A549 (cell line): ENCODE results near the gene RCOR3.

Experiments
- CEBPB ChIP-seq, 2 experiments: fragments of >200 bp in 1 of 2; sonication (Bioruptor Twin) in 1 of 2; formaldehyde crosslinking in 1 of 2; IDR thresholded peaks; 2 replicates each; pipeline ENCODE4 v1.6.1; 2012 to 2016
- CHD2 ChIP-seq: fragments of 150-350 bp; IDR thresholded peaks from 2 replicates; pipeline ENCODE4 v1.6.1; 2014; ENCODE audit warnings: low read length; ENCODE audit not compliant: partially characterized antibody
- EP300 ChIP-seq, 2 experiments: fragments of >200 bp; sonication (Bioruptor Twin); formaldehyde crosslinking; IDR thresholded peaks; 2 replicates in 1 of 2; 3 replicates in 1 of 2; pipeline ENCODE4 v1.6.1; 2016 to 2017
- HOXB13 ChIP-seq: fragments of 250-450 bp; sonication (Bioruptor Pico); IDR thresholded peaks from 2 replicates; pipeline ENCODE4 v1.5.0; 2020; ENCODE audit warnings: low read depth, mild to moderate bottlenecking, moderate library complexity
- POLR2A ChIP-seq: IDR thresholded peaks from 2 replicates; pipeline ENCODE4 v1.6.1; 2012; ENCODE audit warnings: mild to moderate bottlenecking, low read length
- RAD21 ChIP-seq, 2 experiments: fragments of >200 bp in 1 of 2; sonication (Bioruptor Twin) in 1 of 2; formaldehyde crosslinking in 1 of 2; IDR thresholded peaks in 1 of 2; conservative IDR thresholded peaks in 1 of 2; 2 replicates in 1 of 2; 3 replicates in 1 of 2; pipeline ENCODE4 v1.6.1; 2012 to 2018; ENCODE audit warnings: inconsistent platforms in 1 of 2
- RNF2 ChIP-seq: fragments of 200-600 bp; sonication (generic); IDR thresholded peaks from 2 replicates; pipeline ENCODE4 v1.6.1; 2016; ENCODE audit warnings: low read depth, mild to moderate bottlenecking, antibody characterized with exemption, moderate library complexity, borderline replicate concordance
- TF ChIP-seq, protein P1 (sequence below): fragments of >200 bp; sonication (Bioruptor Twin); formaldehyde crosslinking; IDR thresholded peaks from 3 replicates; pipeline ENCODE4 v1.5.1; 2016
- TF ChIP-seq, protein P2 (sequence below): fragments of >200 bp; sonication (Bioruptor Twin); formaldehyde crosslinking; IDR thresholded peaks from 3 replicates; pipeline ENCODE4 v1.6.1; 2016
- TF ChIP-seq, protein P3 (sequence below): IDR thresholded peaks from 2 replicates; pipeline ENCODE4 v1.6.1; 2012

DNA sequence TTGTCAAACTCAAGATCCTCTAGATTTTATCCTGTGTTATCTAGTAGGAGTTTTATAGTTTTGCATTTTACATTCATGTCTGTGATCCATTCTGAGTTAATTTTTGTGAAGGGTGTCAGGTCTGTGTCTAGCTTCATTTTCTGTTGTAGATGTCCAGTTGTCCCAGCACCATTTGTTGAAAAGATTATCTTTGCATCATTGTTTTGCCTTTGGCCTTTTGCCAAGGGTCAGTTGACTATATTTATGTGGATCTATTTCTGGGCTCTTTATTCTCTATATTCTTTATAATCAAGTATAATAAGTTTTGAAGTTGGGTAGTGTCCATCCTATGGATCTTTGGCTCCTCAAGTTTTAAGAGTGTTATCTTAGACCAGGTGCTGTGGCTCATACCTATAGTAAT is 89.4 kb downstream of the RCOR3 start:
- TF ChIP-seq CEBPB (IDR thresholded peaks at IDR 0.05), result no peak
- TF ChIP-seq EP300 (IDR thresholded peaks at IDR 0.05), result no peak
- no peak for TF ChIP-seq POLR2A
- TF ChIP-seq, protein P1, sequence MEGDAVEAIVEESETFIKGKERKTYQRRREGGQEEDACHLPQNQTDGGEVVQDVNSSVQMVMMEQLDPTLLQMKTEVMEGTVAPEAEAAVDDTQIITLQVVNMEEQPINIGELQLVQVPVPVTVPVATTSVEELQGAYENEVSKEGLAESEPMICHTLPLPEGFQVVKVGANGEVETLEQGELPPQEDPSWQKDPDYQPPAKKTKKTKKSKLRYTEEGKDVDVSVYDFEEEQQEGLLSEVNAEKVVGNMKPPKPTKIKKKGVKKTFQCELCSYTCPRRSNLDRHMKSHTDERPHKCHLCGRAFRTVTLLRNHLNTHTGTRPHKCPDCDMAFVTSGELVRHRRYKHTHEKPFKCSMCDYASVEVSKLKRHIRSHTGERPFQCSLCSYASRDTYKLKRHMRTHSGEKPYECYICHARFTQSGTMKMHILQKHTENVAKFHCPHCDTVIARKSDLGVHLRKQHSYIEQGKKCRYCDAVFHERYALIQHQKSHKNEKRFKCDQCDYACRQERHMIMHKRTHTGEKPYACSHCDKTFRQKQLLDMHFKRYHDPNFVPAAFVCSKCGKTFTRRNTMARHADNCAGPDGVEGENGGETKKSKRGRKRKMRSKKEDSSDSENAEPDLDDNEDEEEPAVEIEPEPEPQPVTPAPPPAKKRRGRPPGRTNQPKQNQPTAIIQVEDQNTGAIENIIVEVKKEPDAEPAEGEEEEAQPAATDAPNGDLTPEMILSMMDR, result no peak
- TF ChIP-seq, protein P2, sequence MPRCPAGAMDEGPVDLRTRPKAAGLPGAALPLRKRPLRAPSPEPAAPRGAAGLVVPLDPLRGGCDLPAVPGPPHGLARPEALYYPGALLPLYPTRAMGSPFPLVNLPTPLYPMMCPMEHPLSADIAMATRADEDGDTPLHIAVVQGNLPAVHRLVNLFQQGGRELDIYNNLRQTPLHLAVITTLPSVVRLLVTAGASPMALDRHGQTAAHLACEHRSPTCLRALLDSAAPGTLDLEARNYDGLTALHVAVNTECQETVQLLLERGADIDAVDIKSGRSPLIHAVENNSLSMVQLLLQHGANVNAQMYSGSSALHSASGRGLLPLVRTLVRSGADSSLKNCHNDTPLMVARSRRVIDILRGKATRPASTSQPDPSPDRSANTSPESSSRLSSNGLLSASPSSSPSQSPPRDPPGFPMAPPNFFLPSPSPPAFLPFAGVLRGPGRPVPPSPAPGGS, result no peak
- no peak for TF ChIP-seq HOXB13
- TF ChIP-seq, protein P3, sequence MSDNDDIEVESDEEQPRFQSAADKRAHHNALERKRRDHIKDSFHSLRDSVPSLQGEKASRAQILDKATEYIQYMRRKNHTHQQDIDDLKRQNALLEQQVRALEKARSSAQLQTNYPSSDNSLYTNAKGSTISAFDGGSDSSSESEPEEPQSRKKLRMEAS, result no peak
- TF ChIP-seq CHD2, result no peak
- TF ChIP-seq RAD21 (conservative IDR thresholded peaks at IDR 0.05 in 1 of 2, IDR thresholded peaks at IDR 0.05 in 1 of 2), result no peak
- no peak for TF ChIP-seq RNF2
